HCT116 (cell line): ENCODE results near the gene NIN. TPM values are rescaled to one million over a fixed set of nuclear protein-coding genes. Genes with fewer than 3 reads are reported as not detected.

ENCODE experiments used
- ATAC-seq: fragments of 200-7000 bp; cut with Tn5 transposase; 2 replicates; pipeline ENCODE4 v1.9.1; 2020; ENCODE audit warnings: mild to moderate bottlenecking, moderate library complexity
- BruUV-seq: library from RNA; stranded (reverse); fragments of 400-500 nt; replicated peaks from 2 replicates; lab custom pipeline; 2021; lab: Mats Ljungman, UMichigan
- CTCF ChIA-PET: fragments of 300-600 bp; sonication (Branson Sonifier 250); formaldehyde crosslinking; loops from one replicate; lab custom pipeline; 2021; ENCODE audit warnings: antibody characterized with exemption; lab: Charles Lee
- POLR2A ChIA-PET: fragments of 300-600, 350-600 bp; sonication (Branson Sonifier 250); formaldehyde crosslinking; loops from one replicate; lab custom pipeline; 2021; ENCODE audit warnings: antibody characterized with exemption; lab: Charles Lee
- RAD21 ChIA-PET, 2 experiments: fragments of 300-600 bp; sonication (Branson Sonifier 250); formaldehyde crosslinking; loops; one replicate each; lab custom pipeline; 2023; ENCODE audit warnings: low total read pairs in 2 of 2; ENCODE audit not compliant: uncharacterized antibody in 2 of 2, unreplicated experiment in 2 of 2, low non-redundant PET in 1 of 2; lab: Charles Lee
- DNase-seq: peaks from one replicate; pipeline ENCODE4 v3.0.0-alpha.2; 2010; ENCODE audit warnings: low read depth, low spot score
- H2AFZ ChIP-seq: fragments of 200-600 bp; shearing (Covaris generic), sonication (generic); 2 replicates; pipeline ENCODE4 v1.6.1; 2017; ENCODE audit warnings: low read depth, mixed run types, mixed read lengths, antibody characterized with exemption, low read length; ENCODE audit not compliant: poor library complexity, severe bottlenecking
- H3K27ac ChIP-seq: 2 replicates; pipeline ENCODE4 v1.5.1; 2012; ENCODE audit warnings: low read depth, low read length
- H3K27me3 ChIP-seq: fragments of 200-600 bp; sonication (generic); 2 replicates; pipeline ENCODE4 v1.6.1; 2016; ENCODE audit warnings: mixed run types, low read length, mixed read lengths; ENCODE audit not compliant: insufficient read depth
- H3K36me3 ChIP-seq, 2 experiments: fragments of 200-500 bp in 1 of 2; fragments of 200-600 bp in 1 of 2; sonication (Bioruptor generic) in 1 of 2; sonication (generic) in 1 of 2; 2 replicates each; pipeline versions ENCODE4 v1.5.1 to v1.6.1; 2014 to 2016; ENCODE audit warnings: low read length in 2 of 2, inconsistent platforms in 1 of 2, mixed read lengths in 1 of 2, mixed run types in 1 of 2; ENCODE audit not compliant: insufficient read depth in 2 of 2, control insufficient read depth in 1 of 2
- H3K4me1 ChIP-seq, 2 experiments: fragments of 200-600 bp in 1 of 2; sonication (generic) in 1 of 2; 2 replicates each; pipeline versions ENCODE4 v1.5.1 to v1.6.1; 2012 to 2017; ENCODE audit warnings: low read length in 2 of 2, inconsistent platforms in 1 of 2, mild to moderate bottlenecking in 1 of 2, mixed read lengths in 1 of 2, mixed run types in 1 of 2, moderate library complexity in 1 of 2; ENCODE audit not compliant: insufficient read depth in 2 of 2, control insufficient read depth in 1 of 2
- H3K4me2 ChIP-seq: fragments of 200-600 bp; sonication (generic); 2 replicates; pipeline ENCODE4 v1.6.1; 2017; ENCODE audit warnings: mixed run types, low read length, mixed read lengths
- H3K4me3 ChIP-seq, 2 experiments: fragments of 200-600 bp in 1 of 2; sonication (generic) in 1 of 2; replicated peaks in 1 of 2; 2 replicates each; pipeline ENCODE4 v1.5.1; 2011 to 2016; ENCODE audit warnings: low read length in 2 of 2, control low read depth in 1 of 2, low read depth in 1 of 2, mild to moderate bottlenecking in 1 of 2, mixed read lengths in 1 of 2, mixed run types in 1 of 2
- H3K79me2 ChIP-seq: fragments of 200-600 bp; sonication (generic); 2 replicates; pipeline ENCODE4 v1.6.1; 2017; ENCODE audit warnings: mild to moderate bottlenecking, mixed run types, low read length, moderate library complexity, mixed read lengths; ENCODE audit not compliant: insufficient read depth
- H3K9ac ChIP-seq: fragments of 200-600 bp; sonication (generic); 2 replicates; pipeline ENCODE4 v1.6.1; 2016; ENCODE audit warnings: low read length, mixed read lengths
- H3K9me2 ChIP-seq: fragments of 200-600 bp; sonication (generic), shearing (Covaris generic); 2 replicates; pipeline ENCODE4 v1.6.1; 2017; ENCODE audit warnings: mixed run types, mild to moderate bottlenecking, moderate library complexity; ENCODE audit not compliant: insufficient read depth
- H3K9me3 ChIP-seq, 2 experiments: fragments of 200-500 bp in 1 of 2; fragments of 200-600 bp in 1 of 2; sonication (Bioruptor generic) in 1 of 2; sonication (generic) in 1 of 2; 2 replicates each; pipeline ENCODE4 v1.6.1; 2014 to 2017; ENCODE audit warnings: low read length in 2 of 2, mixed read lengths in 2 of 2, inconsistent platforms in 1 of 2, low read depth in 1 of 2, mild to moderate bottlenecking in 1 of 2, mixed run types in 1 of 2, moderate library complexity in 1 of 2; ENCODE audit not compliant: control insufficient read depth in 1 of 2, insufficient read depth in 1 of 2
- H4K20me1 ChIP-seq: fragments of 200-600 bp; sonication (generic), shearing (Covaris generic); 2 replicates; pipeline ENCODE4 v1.6.1; 2017; ENCODE audit warnings: mixed run types, mild to moderate bottlenecking, moderate library complexity; ENCODE audit not compliant: insufficient read depth
- ATF3 ChIP-seq: IDR thresholded peaks from 2 replicates; pipeline ENCODE4 v1.6.1; 2012
- EGR1 ChIP-seq: IDR thresholded peaks from 2 replicates; pipeline ENCODE4 v1.6.1; 2012; ENCODE audit warnings: low read depth
- ELF1 ChIP-seq: IDR thresholded peaks from 2 replicates; pipeline ENCODE4 v1.6.1; 2012; ENCODE audit warnings: low read depth, borderline replicate concordance
- EZH2 ChIP-seq: fragments of 200-600 bp; sonication (generic); IDR thresholded peaks from 2 replicates; pipeline ENCODE4 v1.6.1; 2017; ENCODE audit warnings: antibody characterized with exemption, mixed run types
- EZH2phosphoT487 ChIP-seq: fragments of 200-600 bp; IDR thresholded peaks from 2 replicates; pipeline ENCODE4 v1.6.1; 2018; ENCODE audit warnings: antibody characterized with exemption, borderline replicate concordance
- FOSL1 ChIP-seq: IDR thresholded peaks from 2 replicates; pipeline ENCODE4 v1.6.1; 2012; ENCODE audit warnings: low read depth
- JUND ChIP-seq: IDR thresholded peaks from 2 replicates; pipeline ENCODE4 v1.6.1; 2012
- MAX ChIP-seq: IDR thresholded peaks from 2 replicates; pipeline ENCODE4 v1.6.1; 2012
- POLR2A ChIP-seq: IDR thresholded peaks from 2 replicates; pipeline ENCODE4 v1.7.0; 2011; ENCODE audit warnings: borderline replicate concordance; ENCODE audit not compliant: insufficient read depth, insufficient read length; ENCODE audit errors: extremely low read depth
- POLR2AphosphoS5 ChIP-seq: IDR thresholded peaks from 2 replicates; pipeline ENCODE4 v1.6.1; 2011; ENCODE audit warnings: mild to moderate bottlenecking, low read depth, low read length, moderate library complexity
- RAD21 ChIP-seq: IDR thresholded peaks from 2 replicates; pipeline ENCODE4 v1.6.1; 2012; ENCODE audit warnings: low read depth, mild to moderate bottlenecking
- REST ChIP-seq: IDR thresholded peaks from 2 replicates; pipeline ENCODE4 v1.6.1; 2012; ENCODE audit warnings: low read depth
- SIN3A ChIP-seq: IDR thresholded peaks from 2 replicates; pipeline ENCODE4 v1.6.1; 2012; ENCODE audit warnings: low read depth
- SP1 ChIP-seq: IDR thresholded peaks from 2 replicates; pipeline ENCODE4 v1.6.1; 2012; ENCODE audit warnings: low read depth
- SRF ChIP-seq: IDR thresholded peaks from 2 replicates; pipeline ENCODE4 v1.6.1; 2012; ENCODE audit warnings: low read depth
- YY1 ChIP-seq: IDR thresholded peaks from 2 replicates; pipeline ENCODE4 v1.6.1; 2011; ENCODE audit warnings: low read length, low read depth, moderate library complexity, mild to moderate bottlenecking; ENCODE audit not compliant: insufficient replicate concordance; ENCODE audit errors: extremely low read depth
- ZBTB33 ChIP-seq: IDR thresholded peaks from 2 replicates; pipeline ENCODE4 v1.6.1; 2011; ENCODE audit warnings: mild to moderate bottlenecking, low read length, moderate library complexity; ENCODE audit not compliant: insufficient replicate concordance; ENCODE audit errors: extremely low read depth
- ZFX ChIP-seq: fragments of 450-650 bp; IDR thresholded peaks from 2 replicates; pipeline ENCODE4 v1.6.1; 2017
- ZNF274 ChIP-seq: fragments of 200-500 bp; sonication (Bioruptor generic); IDR thresholded peaks from 2 replicates; pipeline ENCODE4 v1.6.1; 2014; ENCODE audit warnings: mild to moderate bottlenecking, low read depth, low read length, inconsistent platforms
- intact Hi-C: fragments of 100-400 bp; cut with micrococcal nuclease; formaldehyde crosslinking; loops from 2 replicates; pipeline ENCODE4 v1.10.0; 2022
- total RNA-seq: library from RNA; stranded (reverse); gene quantifications from one replicate; pipeline ENCODE4 v1.2.1, GENCODE V29; 2021; ENCODE audit not compliant: unreplicated experiment

Gene NIN
- total RNA-seq, 1 experiment from 2014 or later, result 39.6 TPM

GRCh38 chr14:50823762-50824636 lies 7.0 kb downstream of the NIN start:
- Histone ChIP-seq H3K27ac (no peak overlapping the region), H3K36me3 (no peaks in the 10 kb centered on the region), H3K9ac (no peak overlapping the region), H4K20me1 (no peaks in the 10 kb centered on the region; the same call in 1 of the 2 replicates), H3K4me3 (no peak overlapping the region), H3K4me1 (no peaks in the 10 kb centered on the region), H2AFZ (no peak overlapping the region), H3K9me2 (no peaks in the 10 kb centered on the region), H3K27me3 (no peaks in the 10 kb centered on the region), H3K79me2 (peaks cover 85% of the 10 kb centered on the region), H3K4me2 (no peak overlapping the region), H3K9me3 (no peaks in the 10 kb centered on the region)
- intact Hi-C loops, result no loop called here
- ChIA-PET CTCF (interaction anchor here (1.3 kb wide), 1 partner anchor 36 kb away, joined by 3 read pairs; no protein-coding TSS in a partner anchor), RAD21 (no interaction called here), POLR2A (no interaction called here)
- no peak for DNase-seq
- TF ChIP-seq ELF1 (no peak), POLR2AphosphoS5 (no peak), POLR2A (no peak), ATF3 (no peak), JUND (no peak), SP1 (no peak), SRF (no peak), ZFX (no peak), ZNF274 (no peak), EZH2 (no peak), EZH2phosphoT487 (no peak), EGR1 (no peak), MAX (no peak), ZBTB33 (no peak), FOSL1 (no peak), REST (no peak), YY1 (no peak), SIN3A (no peak), RAD21 (no peak)
- BruUV-seq, result no TSS peak
- no peak for ATAC-seq
